Measurements from ENCODE around the gene CDK12.

- TF ChIP-seq CTCF (conservative IDR thresholded peaks at IDR 0.05; ENCODE audit: low read length): peak; percentile 74
- no peak for TF ChIP-seq EZH2phosphoT487 (IDR thresholded peaks at IDR 0.05; ENCODE audit: borderline replicate concordance)
Measured at GRCh38 chr17:39527220-39527813, 66.0 kb downstream of the CDK12 start.
